Measurements from ENCODE around the gene EPB41L1. TPM values are rescaled to one million over a fixed set of nuclear protein-coding genes. Genes with fewer than 3 reads are reported as not detected.

Gene EPB41L1
- polyA plus RNA-seq, 1 donor (not counting 4 experiments of a cell fraction or from before 2014, with no cell fraction given), result 1.2 TPM

DNA sequence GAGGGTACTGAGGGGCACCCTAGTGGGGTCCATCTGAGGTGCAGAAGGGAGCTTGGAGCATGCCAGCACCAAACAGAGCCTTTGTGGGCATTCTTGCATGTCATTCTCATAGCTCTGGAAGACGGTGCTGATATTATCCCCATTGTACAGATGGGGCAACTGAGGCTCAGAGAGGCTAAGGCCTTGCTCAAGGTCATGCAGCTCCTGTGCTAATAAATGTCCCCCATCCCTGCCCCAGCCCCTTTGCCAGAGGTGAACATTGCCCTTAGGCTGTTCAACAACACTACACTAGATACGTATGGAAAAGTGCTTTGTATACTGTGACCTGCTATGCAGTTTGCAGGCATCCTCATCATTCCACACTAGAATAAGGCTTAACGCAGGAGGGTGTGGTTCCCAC lies 5.5 kb upstream of the EPB41L1 start:
- TF ChIP-seq, protein P1, sequence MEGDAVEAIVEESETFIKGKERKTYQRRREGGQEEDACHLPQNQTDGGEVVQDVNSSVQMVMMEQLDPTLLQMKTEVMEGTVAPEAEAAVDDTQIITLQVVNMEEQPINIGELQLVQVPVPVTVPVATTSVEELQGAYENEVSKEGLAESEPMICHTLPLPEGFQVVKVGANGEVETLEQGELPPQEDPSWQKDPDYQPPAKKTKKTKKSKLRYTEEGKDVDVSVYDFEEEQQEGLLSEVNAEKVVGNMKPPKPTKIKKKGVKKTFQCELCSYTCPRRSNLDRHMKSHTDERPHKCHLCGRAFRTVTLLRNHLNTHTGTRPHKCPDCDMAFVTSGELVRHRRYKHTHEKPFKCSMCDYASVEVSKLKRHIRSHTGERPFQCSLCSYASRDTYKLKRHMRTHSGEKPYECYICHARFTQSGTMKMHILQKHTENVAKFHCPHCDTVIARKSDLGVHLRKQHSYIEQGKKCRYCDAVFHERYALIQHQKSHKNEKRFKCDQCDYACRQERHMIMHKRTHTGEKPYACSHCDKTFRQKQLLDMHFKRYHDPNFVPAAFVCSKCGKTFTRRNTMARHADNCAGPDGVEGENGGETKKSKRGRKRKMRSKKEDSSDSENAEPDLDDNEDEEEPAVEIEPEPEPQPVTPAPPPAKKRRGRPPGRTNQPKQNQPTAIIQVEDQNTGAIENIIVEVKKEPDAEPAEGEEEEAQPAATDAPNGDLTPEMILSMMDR (optimal IDR thresholded peaks at IDR 0.05 in 1 of 3, IDR thresholded peaks at IDR 0.05 in 1 of 3, conservative IDR thresholded peaks at IDR 0.05 in 1 of 3; ENCODE audit: extremely low read depth in 1 of 3, insufficient read depth in 2 of 3, low read length in 3 of 3), result no peak
- no peak for TF ChIP-seq EZH2 (IDR thresholded peaks at IDR 0.05; ENCODE audit: low read length)
- peaks cover 15% of the 10 kb centered on the region for H3K27me3 ChIP-seq (ENCODE audit: control insufficient read depth, extremely low read depth, insufficient read depth, low read length)
- no peaks in the 10 kb centered on the region for H3K9me3 ChIP-seq (ENCODE audit: control insufficient read depth, low read depth, low read length)
- H3K4me1 ChIP-seq (ENCODE audit: control insufficient read depth, extremely low read depth, insufficient read depth, low read length), result peaks cover 4% of the 10 kb centered on the region
- H3K9ac ChIP-seq (ENCODE audit: control insufficient read depth, extremely low read depth, insufficient read depth, low read length), result no peak overlapping the region
- no peaks in the 10 kb centered on the region for H3K9me1 ChIP-seq (ENCODE audit: control insufficient read depth, extremely low read depth, insufficient read depth, low read length)
- H3K4me2 ChIP-seq (ENCODE audit: control insufficient read depth, extremely low read depth, insufficient read depth, low read depth, low read length), result no peak overlapping the region
- no peaks in the 10 kb centered on the region for H4K20me1 ChIP-seq (ENCODE audit: control insufficient read depth, extremely low read depth, insufficient read depth, low read length)
- no peak for DNase-seq (ENCODE audit: low read depth, low spot score)
- no peaks in the 10 kb centered on the region for H3K36me3 ChIP-seq (ENCODE audit: control insufficient read depth in 2 of 2, extremely low read depth in 1 of 2, insufficient read depth in 2 of 2, low read length in 2 of 2)
- no peak overlapping the region for H2AFZ ChIP-seq (ENCODE audit: control insufficient read depth, low read length)
- no peak overlapping the region for H3K4me3 ChIP-seq (ENCODE audit: control insufficient read depth in 2 of 3, extremely low read depth in 1 of 3, insufficient read depth in 2 of 3, low read depth in 1 of 3, low read length in 3 of 3)
- no peaks in the 10 kb centered on the region for H3K79me2 ChIP-seq (ENCODE audit: control insufficient read depth, insufficient read depth, low read length)
- no peak for FAIRE-seq
- no peak overlapping the region for H3K27ac ChIP-seq (ENCODE audit: control insufficient read depth, insufficient read depth, low read length)
- dilution Hi-C loops (cut with MboI; ENCODE audit: extremely low pct_ligation_motif_present, low sequenced_read_pairs), result no loop called here

DNA sequence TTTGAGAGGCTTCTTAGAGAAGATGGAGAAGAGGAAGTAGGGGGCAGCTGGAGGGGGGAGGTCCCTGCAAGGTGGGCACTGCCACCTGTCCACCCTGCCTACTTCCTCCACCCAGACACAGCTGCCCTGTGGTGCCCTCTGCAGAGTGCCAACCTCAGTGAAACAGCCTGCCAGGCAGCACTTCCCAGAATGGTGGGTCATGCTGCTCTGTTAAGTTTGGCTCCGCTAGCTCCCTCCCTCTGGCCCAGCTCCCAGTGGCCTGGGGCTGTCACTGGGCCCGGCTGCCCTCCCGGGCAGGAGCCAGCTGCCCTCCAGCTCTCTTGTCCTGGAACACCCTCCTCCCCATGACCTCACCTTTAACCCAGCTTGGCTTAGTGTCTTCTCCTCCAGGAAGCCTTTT lies 5.1 kb upstream of the EPB41L1 start:
- dilution Hi-C loops (cut with MboI; ENCODE audit: extremely low pct_ligation_motif_present, low sequenced_read_pairs), result no loop called here

More for the DNA sequence above, 5.1 kb upstream of the EPB41L1 start:
- Histone ChIP-seq H3K4me3 (ENCODE audit: control insufficient read depth in 2 of 3, extremely low read depth in 1 of 3, insufficient read depth in 2 of 3, low read depth in 1 of 3, low read length in 3 of 3) (no peak overlapping the region), H3K36me3 (ENCODE audit: control insufficient read depth in 2 of 2, extremely low read depth in 1 of 2, insufficient read depth in 2 of 2, low read length in 2 of 2) (no peaks in the 10 kb centered on the region), H3K79me2 (ENCODE audit: control insufficient read depth, insufficient read depth, low read length) (no peaks in the 10 kb centered on the region), H3K9me1 (ENCODE audit: control insufficient read depth, extremely low read depth, insufficient read depth, low read length) (no peaks in the 10 kb centered on the region), H3K27ac (ENCODE audit: control insufficient read depth, insufficient read depth, low read length) (no peak overlapping the region), H2AFZ (ENCODE audit: control insufficient read depth, low read length) (no peak overlapping the region), H3K4me2 (ENCODE audit: control insufficient read depth, extremely low read depth, insufficient read depth, low read depth, low read length) (no peak overlapping the region), H3K27me3 (ENCODE audit: control insufficient read depth, extremely low read depth, insufficient read depth, low read length) (peaks cover 16% of the 10 kb centered on the region), H4K20me1 (ENCODE audit: control insufficient read depth, extremely low read depth, insufficient read depth, low read length) (no peaks in the 10 kb centered on the region), H3K9ac (ENCODE audit: control insufficient read depth, extremely low read depth, insufficient read depth, low read length) (no peak overlapping the region), H3K4me1 (ENCODE audit: control insufficient read depth, extremely low read depth, insufficient read depth, low read length) (peaks cover 7% of the 10 kb centered on the region), H3K9me3 (ENCODE audit: control insufficient read depth, low read depth, low read length) (no peaks in the 10 kb centered on the region)
- DNase-seq (ENCODE audit: low read depth, low spot score) (no peak), FAIRE-seq (no peak)
- no peak for TF ChIP-seq EZH2 (IDR thresholded peaks at IDR 0.05; ENCODE audit: low read length)
- TF ChIP-seq, protein P1 (optimal IDR thresholded peaks at IDR 0.05 in 1 of 3, IDR thresholded peaks at IDR 0.05 in 1 of 3, conservative IDR thresholded peaks at IDR 0.05 in 1 of 3; ENCODE audit: extremely low read depth in 1 of 3, insufficient read depth in 2 of 3, low read length in 3 of 3), result no peak
